H1 (cell line): Measurements from ENCODE around the gene CES3. TPM values are rescaled to one million over a fixed set of nuclear protein-coding genes. Genes with fewer than 3 reads are reported as not detected.
"Not testable (repeated sequence)": the region's sequence is repeated elsewhere in the genome, so short reads cannot be mapped to it uniquely, and the experiment has no call there.

Source experiments
- CTCF ChIA-PET: fragments of 300-600 bp; sonication (Branson Sonifier 250); formaldehyde crosslinking; loops from one replicate; lab custom pipeline; 2021; ENCODE audit not compliant: partially characterized antibody; lab: Charles Lee
- POLR2A ChIA-PET: fragments of 300-600 bp; sonication (Branson Sonifier 250); formaldehyde crosslinking; loops from one replicate; lab custom pipeline; 2021; ENCODE audit warnings: inconsistent platforms; ENCODE audit not compliant: partially characterized antibody; lab: Charles Lee
- DNase-seq, 2 experiments: peaks; one replicate each; pipeline versions ENCODE4 v3.0.0 to v3.0.0-alpha.2; 2010 to 2022; ENCODE audit warnings: low spot score in 2 of 2, low read depth in 1 of 2, mixed read lengths in 1 of 2
- FAIRE-seq: peaks from 2 replicates; lab custom pipeline; 2011; peaks lifted over from hg19 to GRCh38; lab: Jason Lieb, UNC
- H2AFZ ChIP-seq: 2 replicates; pipeline ENCODE4 v1.8.1; 2012; ENCODE audit warnings: low read length, inconsistent platforms
- H2AK5ac ChIP-seq: 2 replicates; pipeline ENCODE4 v1.6.1; 2013; ENCODE audit warnings: low read depth, low read length
- H2BK120ac ChIP-seq: replicated peaks from 2 replicates; pipeline ENCODE3; 2013; ENCODE audit warnings: low read depth, low read length, inconsistent platforms
- H2BK12ac ChIP-seq: 2 replicates; pipeline ENCODE4 v1.6.1; 2013; ENCODE audit warnings: low read depth, low read length
- H2BK15ac ChIP-seq: 2 replicates; pipeline ENCODE4 v1.6.1; 2013; ENCODE audit warnings: low read length
- H2BK20ac ChIP-seq: 2 replicates; pipeline ENCODE4 v1.6.1; 2013; ENCODE audit warnings: low read length
- H2BK5ac ChIP-seq: 2 replicates; pipeline ENCODE4 v1.6.1; 2013; ENCODE audit warnings: low read depth, low read length
- H3K14ac ChIP-seq: 2 replicates; pipeline ENCODE4 v1.6.1; 2013; ENCODE audit warnings: inconsistent platforms; ENCODE audit not compliant: insufficient read length
- H3K18ac ChIP-seq: 2 replicates; pipeline ENCODE4 v1.6.1; 2013; ENCODE audit warnings: low read length; ENCODE audit errors: extremely low read depth
- H3K23ac ChIP-seq: 2 replicates; pipeline ENCODE4 v1.6.1; 2013; ENCODE audit warnings: inconsistent platforms; ENCODE audit not compliant: insufficient read length
- H3K23me2 ChIP-seq: 2 replicates; pipeline ENCODE4 v1.6.1; 2013; ENCODE audit warnings: low read depth, low read length
- H3K27ac ChIP-seq: 2 replicates; pipeline ENCODE4 v1.6.1; 2011; ENCODE audit warnings: low read depth, low read length, inconsistent platforms
- H3K27me3 ChIP-seq, 4 experiments: replicated peaks in 1 of 4; 1 replicate in 1 of 4; 2 replicates in 3 of 4; pipeline versions ENCODE4 v1.6.1 to v1.8.1; 2011 to 2013; ENCODE audit warnings: low read length in 3 of 4, mild to moderate bottlenecking in 3 of 4, inconsistent platforms in 2 of 4, mixed read lengths in 2 of 4, moderate library complexity in 1 of 4; ENCODE audit not compliant: control insufficient read depth in 3 of 4, insufficient read depth in 3 of 4; ENCODE audit errors: extremely low read depth in 1 of 4
- H3K36me3 ChIP-seq, 4 experiments: 2 replicates each; pipeline versions ENCODE4 v1.6.1 to v1.8.1; 2011 to 2013; ENCODE audit warnings: mild to moderate bottlenecking in 4 of 4, low read length in 3 of 4, moderate library complexity in 2 of 4, control low read depth in 1 of 4, inconsistent platforms in 1 of 4; ENCODE audit not compliant: insufficient read depth in 4 of 4, control insufficient read depth in 2 of 4
- H3K4ac ChIP-seq: replicated peaks from 2 replicates; pipeline ENCODE3; 2013; ENCODE audit warnings: low read length, low read depth, mixed read lengths, inconsistent platforms; ENCODE audit not compliant: insufficient read length
- H3K4me1 ChIP-seq, 4 experiments: replicated peaks in 1 of 4; 1 replicate in 1 of 4; 2 replicates in 3 of 4; pipeline versions ENCODE4 v1.6.1 to v1.8.1; 2011 to 2013; ENCODE audit warnings: low read length in 3 of 4, inconsistent platforms in 2 of 4, mixed read lengths in 1 of 4; ENCODE audit not compliant: insufficient read depth in 4 of 4, control insufficient read depth in 3 of 4
- H3K4me2 ChIP-seq, 2 experiments: 2 replicates each; pipeline versions ENCODE4 v1.6.1 to v1.8.1; 2011 to 2013; ENCODE audit warnings: low read depth in 2 of 2, low read length in 2 of 2, control low read depth in 1 of 2, inconsistent platforms in 1 of 2, mild to moderate bottlenecking in 1 of 2; ENCODE audit not compliant: insufficient read depth in 1 of 2
- H3K4me3 ChIP-seq, 4 experiments: fragments of 200-600, 300-600 bp in 1 of 4; sonication (generic), shearing (Covaris generic), sonication (Bioruptor Twin) in 1 of 4; 2 replicates each; pipeline versions ENCODE4 v1.5.1 to v1.8.1; 2011 to 2016; ENCODE audit warnings: low read length in 4 of 4, low read depth in 3 of 4, control low read depth in 2 of 4, inconsistent platforms in 2 of 4, mild to moderate bottlenecking in 2 of 4, mixed read lengths in 1 of 4, moderate library complexity in 1 of 4; ENCODE audit not compliant: insufficient read depth in 2 of 4; ENCODE audit errors: extremely low read depth in 1 of 4
- H3K56ac ChIP-seq: replicated peaks from 2 replicates; pipeline ENCODE3; 2013; ENCODE audit warnings: low read depth, mild to moderate bottlenecking, mixed read lengths, low read length, inconsistent platforms; ENCODE audit not compliant: insufficient read length
- H3K79me1 ChIP-seq: 2 replicates; pipeline ENCODE4 v1.6.1; 2013; ENCODE audit warnings: low read depth, low read length, control low read depth
- H3K79me2 ChIP-seq, 2 experiments: 2 replicates each; pipeline versions ENCODE4 v1.6.1 to v1.8.1; 2012 to 2013; ENCODE audit warnings: low read length in 2 of 2, mild to moderate bottlenecking in 2 of 2, inconsistent platforms in 1 of 2; ENCODE audit not compliant: insufficient read depth in 2 of 2, control insufficient read depth in 1 of 2
- H3K9ac ChIP-seq, 4 experiments: replicated peaks in 1 of 4; 1 replicate in 1 of 4; 2 replicates in 3 of 4; pipeline versions ENCODE4 v1.6.1 to v1.8.1; 2011 to 2013; ENCODE audit warnings: low read depth in 3 of 4, low read length in 3 of 4, control low read depth in 2 of 4, mild to moderate bottlenecking in 2 of 4, moderate library complexity in 2 of 4, inconsistent platforms in 1 of 4; ENCODE audit errors: extremely low read depth in 1 of 4
- H3K9me3 ChIP-seq, 2 experiments: 2 replicates each; pipeline versions ENCODE4 v1.6.1 to v1.8.1; 2012 to 2013; ENCODE audit warnings: mild to moderate bottlenecking in 2 of 2, moderate library complexity in 2 of 2, control low read depth in 1 of 2, inconsistent platforms in 1 of 2, low read depth in 1 of 2, low read length in 1 of 2, mixed read lengths in 1 of 2; ENCODE audit not compliant: insufficient read depth in 2 of 2
- H4K20me1 ChIP-seq, 2 experiments: replicated peaks in 1 of 2; 2 replicates each; pipeline versions ENCODE3 to v1.8.1; 2011 to 2013; ENCODE audit warnings: inconsistent platforms in 2 of 2, low read length in 2 of 2, mild to moderate bottlenecking in 1 of 2; ENCODE audit not compliant: insufficient read depth in 2 of 2, control insufficient read depth in 1 of 2
- H4K5ac ChIP-seq: 2 replicates; pipeline ENCODE4 v1.6.1; 2013; ENCODE audit warnings: low read length, low read depth, mixed read lengths, inconsistent platforms; ENCODE audit not compliant: insufficient read length
- H4K8ac ChIP-seq: 2 replicates; pipeline ENCODE4 v1.8.0; 2013; ENCODE audit warnings: mild to moderate bottlenecking, moderate library complexity, low read length, inconsistent platforms; ENCODE audit not compliant: insufficient read depth; ENCODE audit errors: extremely low read depth
- H4K91ac ChIP-seq: replicated peaks from 2 replicates; pipeline ENCODE3; 2013; ENCODE audit warnings: low read length, mixed read lengths, inconsistent platforms; ENCODE audit not compliant: insufficient read length
- ZNF274 ChIP-seq: IDR thresholded peaks from 2 replicates; pipeline ENCODE4 v1.7.0; 2012; ENCODE audit warnings: low read length, borderline replicate concordance; ENCODE audit errors: extremely low read depth
- WGBS, 2 experiments: shearing (Covaris generic) in 1 of 2; methylation state at CpG; one replicate each; pipeline versions ENCODE4 v1.1.6 to v1.1.7; 2013 to 2015; ENCODE audit warnings: low lambda C conversion rate in 2 of 2, mixed read lengths in 2 of 2, inconsistent platforms in 1 of 2, low coverage in 1 of 2, missing lambda C conversion rate in 1 of 2; ENCODE audit not compliant: insufficient replicate concordance in 2 of 2, insufficient coverage in 1 of 2, insufficient read length in 1 of 2; ENCODE audit errors: extremely low coverage in 1 of 2, missing lambda C conversion rate in 1 of 2; 5-methylcytosine and 5-hydroxymethylcytosine counted together
- polyA plus RNA-seq, 7 experiments: library from polyadenylated mRNA; depleted of rRNA in 3 of 7; stranded (reverse) in 5 of 7; unstranded in 2 of 7; fragments of >200 nt in 5 of 7; fragments of 200-250 nt in 2 of 7; gene quantifications; 1 replicate in 5 of 7; 2 replicates in 1 of 7; 4 replicates in 1 of 7; pipeline versions ENCODE4 v1.2.1 to v1.2.3, GENCODE V29; 2011 to 2013; ENCODE audit warnings: missing spikeins in 2 of 7, mixed read lengths in 2 of 7
- total RNA-seq: library from RNA; stranded (reverse); fragmentation: NEBNext Ultra II Directional; extraction: Animal tissue kit (Norgen Biotek cat#: 25700); gene quantifications from 2 replicates; pipeline ENCODE4 v1.2.1, GENCODE V29; 2021

CES3 gene
- total and polyA plus RNA-seq, 2 of the 8 experiments (the other 6 are each of a cell fraction or from before 2014, with no cell fraction given) = 1.6 to 2.2 TPM

- no peak for TF ChIP-seq ZNF274
These were observed 6.9 kb upstream of the CES3 start (continued) for GRCh38 chr16:66954097-66954659.

GRCh38 chr16:66955363-66956153 lies 5.5 kb upstream of the CES3 start:
- FAIRE-seq, H3K14ac ChIP-seq, H3K27ac ChIP-seq, H3K79me2 ChIP-seq, H2AK5ac ChIP-seq, H4K8ac ChIP-seq, H3K4me1 ChIP-seq, DNase-seq, H2AFZ ChIP-seq, H3K79me1 ChIP-seq, H3K9me3 ChIP-seq, H3K18ac ChIP-seq, H3K23ac ChIP-seq, H4K20me1 ChIP-seq, H3K36me3 ChIP-seq, H3K23me2 ChIP-seq, H3K4ac ChIP-seq, H4K91ac ChIP-seq, H2BK120ac ChIP-seq, H2BK15ac ChIP-seq, H4K5ac ChIP-seq, H3K4me2 ChIP-seq, H2BK20ac ChIP-seq, H3K9ac ChIP-seq, H3K27me3 ChIP-seq, H3K4me3 ChIP-seq, H2BK12ac ChIP-seq, POLR2A ChIA-PET, H3K56ac ChIP-seq, H2BK5ac ChIP-seq: not testable (repeated sequence)
- CTCF ChIA-PET = interaction anchor here (0.6 to 12.2 kb wide), 8 partner anchors 9 to 242 kb away, joined by 3 to 130 read pairs (median 6); no protein-coding TSS in a partner anchor
- 89% methylated on average over 17 of the region's 17 CpGs; no CpG with 5 or more reads in 1 of the 2 experiments for WGBS, 2 experiments
